ENCODE data around the gene RABGGTB.
A peak's percentile ranks its signal among the peaks of the same experiment; 100 is the strongest.
"Not testable (repeated sequence)": the region's sequence is repeated elsewhere in the genome, so short reads cannot be mapped to it uniquely, and the experiment has no call there.

The RABGGTB gene

GRCh38 chr1:75785983-75786853 is at the start of gene RABGGTB:
TSS of gene RABGGTB (plus strand) at chr1:75786256. CDS start at chr1:75786272, 16 bp downstream.
- peak; percentile 95 for DNase-seq

GRCh38 chr1:75742047-75742625 is 43.9 kb upstream of the RABGGTB start:
- no peak for DNase-seq

GRCh38 chr1:75745276-75745675 is 40.8 kb upstream of the RABGGTB start:
- DNase-seq = no peak

GRCh38 chr1:75757210-75757609 is 28.8 kb upstream of the RABGGTB start:
- DNase-seq = not testable (repeated sequence)

- DNase-seq = not testable (repeated sequence)
Observed at GRCh38 chr1:75758543-75758942, 27.5 kb upstream of the RABGGTB start.

- DNase-seq = no peak
Observed at GRCh38 chr1:75764057-75764655, 21.9 kb upstream of the RABGGTB start.

- no peak for DNase-seq
Observed at GRCh38 chr1:75765697-75766355, 20.2 kb upstream of the RABGGTB start.

GRCh38 chr1:75768016-75768415 is 18.0 kb upstream of the RABGGTB start:
- DNase-seq = no peak

- DNase-seq = no peak
Observed at GRCh38 chr1:75770761-75771160, 15.3 kb upstream of the RABGGTB start.

- DNase-seq = no peak
Observed at GRCh38 chr1:75771978-75772377, 14.1 kb upstream of the RABGGTB start.

- DNase-seq = not testable (repeated sequence)
Observed at GRCh38 chr1:75777812-75778211, 8.2 kb upstream of the RABGGTB start.

- not testable (repeated sequence) for DNase-seq
Observed at GRCh38 chr1:75778694-75779093, 7.4 kb upstream of the RABGGTB start.

- DNase-seq = not testable (repeated sequence)
Observed at GRCh38 chr1:75780183-75780582, 5.9 kb upstream of the RABGGTB start.

GRCh38 chr1:75783920-75784319 is 2.1 kb upstream of the RABGGTB start:
- DNase-seq = not testable (repeated sequence)

- DNase-seq = no peak
Observed at GRCh38 chr1:75785320-75785982, 605 bp upstream of the RABGGTB start.

- DNase-seq = no peak
Observed at GRCh38 chr1:75786901-75787493, 941 bp downstream of the RABGGTB start.

GRCh38 chr1:75787524-75787923 is 1.5 kb downstream of the RABGGTB start:
- DNase-seq = no peak

GRCh38 chr1:75789988-75790387 is 3.9 kb downstream of the RABGGTB start:
- no peak for DNase-seq

- no peak for DNase-seq
Observed at GRCh38 chr1:75791022-75791421, 5.0 kb downstream of the RABGGTB start.

GRCh38 chr1:75792091-75792490 is 6.0 kb downstream of the RABGGTB start:
- DNase-seq = no peak

GRCh38 chr1:75794382-75794781 is 8.3 kb downstream of the RABGGTB start:
- DNase-seq = no peak

GRCh38 chr1:75795703-75796193 is 9.7 kb downstream of the RABGGTB start:
- peak; percentile 65 for DNase-seq

Measured in activated CD8-positive, alpha-beta memory T cell treated with anti-CD3 and anti-CD28 coated beads, Interleukin-2, amount 50 U/mL, for 48 hours (primary cell).